Nephron (organoid): Measurements from ENCODE around the gene SLC15A5.

Source experiments
- H3K27ac Mint-ChIP-seq, 3 experiments: 2 replicates each; pipeline ENCODE4 v1.8.0; 2020; ENCODE audit warnings: mixed read lengths in 3 of 3, mild to moderate bottlenecking in 2 of 3, moderate library complexity in 1 of 3
- H3K27me3 Mint-ChIP-seq: 2 replicates; pipeline ENCODE4 v1.8.0; 2021; ENCODE audit warnings: low read depth, mild to moderate bottlenecking, moderate library complexity, mixed read lengths
- H3K36me3 Mint-ChIP-seq: 2 replicates; pipeline ENCODE4 v1.8.0; 2020; ENCODE audit warnings: low read depth, mixed read lengths
- H3K4me1 Mint-ChIP-seq: 2 replicates; pipeline ENCODE4 v1.8.0; 2020; ENCODE audit warnings: mixed read lengths
- H3K4me3 Mint-ChIP-seq, 3 experiments: 2 replicates each; pipeline ENCODE4 v1.8.0; 2020; ENCODE audit warnings: mild to moderate bottlenecking in 3 of 3, mixed read lengths in 3 of 3, moderate library complexity in 2 of 3
- H3K9me3 Mint-ChIP-seq: 2 replicates; pipeline ENCODE4 v1.8.0; 2020; ENCODE audit warnings: mixed read lengths
- TF ChIP-seq, protein P1 (sequence below), 3 experiments: fragments of 200-600 bp; sonication (generic); IDR thresholded peaks; one replicate each; pipeline ENCODE4 v1.5.0; 2021; ENCODE audit warnings: antibody characterized with exemption in 3 of 3; ENCODE audit not compliant: unreplicated experiment in 3 of 3

Gene SLC15A5

DNA sequence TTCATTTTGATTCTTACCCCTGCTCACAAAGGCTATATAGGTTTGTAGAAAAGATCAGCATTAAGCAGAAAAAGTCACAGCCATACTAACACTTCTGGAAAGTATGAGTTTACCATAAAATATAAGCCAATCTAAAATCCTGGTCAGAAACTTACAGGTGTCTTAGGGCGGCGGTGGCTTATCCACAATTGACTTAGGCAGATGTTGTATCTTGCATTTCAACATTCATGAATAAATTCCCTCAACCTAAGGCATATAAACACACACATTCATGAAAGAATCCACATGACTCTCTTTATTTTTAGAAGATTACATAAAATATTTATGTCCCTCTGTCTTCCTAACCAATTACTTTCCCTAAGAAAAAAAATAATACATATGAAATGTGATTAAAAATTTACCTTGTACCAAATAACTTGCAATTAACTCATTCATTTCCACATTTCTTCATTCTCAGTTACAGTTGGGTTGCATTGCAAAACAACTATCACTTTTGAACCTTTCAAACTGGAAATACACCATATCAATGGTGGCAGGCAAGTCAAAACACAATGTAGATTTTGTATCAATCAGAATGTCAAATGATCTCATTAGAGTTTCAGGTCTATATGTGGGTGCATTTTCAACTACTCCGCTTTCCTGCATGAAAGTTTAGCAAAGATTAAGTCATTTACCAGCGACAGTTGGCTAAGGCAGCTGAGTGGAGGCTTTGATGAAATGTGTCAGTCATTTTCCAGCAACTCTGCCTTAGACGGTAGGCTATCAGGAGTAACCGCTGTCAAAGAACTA lies 124.4 kb downstream of the SLC15A5 start:
- Mint-ChIP-seq H3K4me1 (peaks cover 22% of the 10 kb centered on the region), H3K27ac (no peak overlapping the region), H3K9me3 (no peaks in the 10 kb centered on the region), H3K36me3 (no peaks in the 10 kb centered on the region), H3K27me3 (no peaks in the 10 kb centered on the region), H3K4me3 (no peak overlapping the region)
- TF ChIP-seq, protein P1, sequence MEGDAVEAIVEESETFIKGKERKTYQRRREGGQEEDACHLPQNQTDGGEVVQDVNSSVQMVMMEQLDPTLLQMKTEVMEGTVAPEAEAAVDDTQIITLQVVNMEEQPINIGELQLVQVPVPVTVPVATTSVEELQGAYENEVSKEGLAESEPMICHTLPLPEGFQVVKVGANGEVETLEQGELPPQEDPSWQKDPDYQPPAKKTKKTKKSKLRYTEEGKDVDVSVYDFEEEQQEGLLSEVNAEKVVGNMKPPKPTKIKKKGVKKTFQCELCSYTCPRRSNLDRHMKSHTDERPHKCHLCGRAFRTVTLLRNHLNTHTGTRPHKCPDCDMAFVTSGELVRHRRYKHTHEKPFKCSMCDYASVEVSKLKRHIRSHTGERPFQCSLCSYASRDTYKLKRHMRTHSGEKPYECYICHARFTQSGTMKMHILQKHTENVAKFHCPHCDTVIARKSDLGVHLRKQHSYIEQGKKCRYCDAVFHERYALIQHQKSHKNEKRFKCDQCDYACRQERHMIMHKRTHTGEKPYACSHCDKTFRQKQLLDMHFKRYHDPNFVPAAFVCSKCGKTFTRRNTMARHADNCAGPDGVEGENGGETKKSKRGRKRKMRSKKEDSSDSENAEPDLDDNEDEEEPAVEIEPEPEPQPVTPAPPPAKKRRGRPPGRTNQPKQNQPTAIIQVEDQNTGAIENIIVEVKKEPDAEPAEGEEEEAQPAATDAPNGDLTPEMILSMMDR (IDR thresholded peaks at IDR 0.05; ENCODE audit: unreplicated experiment in 3 of 3): no peak

DNA sequence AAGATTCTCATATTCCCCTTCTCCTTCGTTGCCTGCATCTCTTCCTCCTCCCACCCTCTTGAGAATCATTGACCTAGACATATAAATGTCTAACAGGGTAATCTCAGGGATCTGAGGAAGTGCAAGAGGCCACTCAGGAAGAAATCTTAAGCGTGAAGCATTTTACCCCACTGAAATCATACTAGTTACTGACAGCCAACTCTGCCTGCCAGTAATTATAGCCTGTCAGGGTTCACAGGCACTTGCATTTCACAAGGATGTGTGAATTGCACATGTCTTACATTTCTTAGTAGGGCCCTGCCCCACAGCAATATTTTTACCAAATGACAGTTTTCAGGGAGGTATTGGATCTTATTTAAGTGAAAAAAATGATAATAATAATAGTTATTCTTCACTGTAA lies 127.2 kb downstream of the SLC15A5 start:
- Mint-ChIP-seq H3K27ac (peak overlapping the region in 1 of 3 experiments; percentile 22), H3K9me3 (no peaks in the 10 kb centered on the region), H3K4me3 (no peak overlapping the region), H3K27me3 (no peaks in the 10 kb centered on the region), H3K36me3 (no peaks in the 10 kb centered on the region), H3K4me1 (peaks cover 14% of the 10 kb centered on the region)
- TF ChIP-seq, protein P1 (IDR thresholded peaks at IDR 0.05; ENCODE audit: unreplicated experiment in 3 of 3): no peak

DNA sequence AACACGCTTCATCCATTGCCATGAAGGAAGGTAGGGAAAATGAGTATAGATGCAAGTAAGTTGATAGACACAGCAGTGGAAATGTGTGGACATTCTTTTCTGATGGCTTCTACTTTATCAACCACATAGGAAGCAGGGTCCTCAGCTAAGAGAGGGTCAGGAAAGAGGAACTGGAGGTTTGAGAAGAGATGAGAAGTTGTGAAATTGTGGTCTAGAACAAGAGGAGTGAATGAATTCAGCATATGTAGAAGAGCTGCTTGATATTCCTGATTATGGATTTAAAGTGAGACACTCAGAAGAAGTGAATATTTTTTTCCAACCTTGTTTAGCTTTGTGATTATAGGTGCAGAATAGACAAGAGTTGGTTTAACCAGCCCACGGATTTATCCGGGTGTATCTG lies 128.5 kb downstream of the SLC15A5 start:
- H3K4me3 Mint-ChIP-seq: no peak overlapping the region
- peaks cover 14% of the 10 kb centered on the region for H3K4me1 Mint-ChIP-seq
- no peaks in the 10 kb centered on the region for H3K9me3 Mint-ChIP-seq
- TF ChIP-seq, protein P1 (IDR thresholded peaks at IDR 0.05; ENCODE audit: unreplicated experiment in 3 of 3): no peak
- no peaks in the 10 kb centered on the region for H3K27me3 Mint-ChIP-seq
- no peak overlapping the region for H3K27ac Mint-ChIP-seq
- H3K36me3 Mint-ChIP-seq: no peaks in the 10 kb centered on the region
